Middle frontal gyrus (tissue), 1 donor: Measurements from ENCODE around the gene PLRG1.

Experiments
- DNase-seq: peaks from one replicate; pipeline ENCODE4 v3.0.0-alpha.2; 2015; ENCODE audit warnings: low spot score; ENCODE audit errors: extremely low spot score

PLRG1 gene

GRCh38 chr4:154574311-154574710 is 24.1 kb upstream of the PLRG1 start:
- DNase-seq: no peak

DNA sequence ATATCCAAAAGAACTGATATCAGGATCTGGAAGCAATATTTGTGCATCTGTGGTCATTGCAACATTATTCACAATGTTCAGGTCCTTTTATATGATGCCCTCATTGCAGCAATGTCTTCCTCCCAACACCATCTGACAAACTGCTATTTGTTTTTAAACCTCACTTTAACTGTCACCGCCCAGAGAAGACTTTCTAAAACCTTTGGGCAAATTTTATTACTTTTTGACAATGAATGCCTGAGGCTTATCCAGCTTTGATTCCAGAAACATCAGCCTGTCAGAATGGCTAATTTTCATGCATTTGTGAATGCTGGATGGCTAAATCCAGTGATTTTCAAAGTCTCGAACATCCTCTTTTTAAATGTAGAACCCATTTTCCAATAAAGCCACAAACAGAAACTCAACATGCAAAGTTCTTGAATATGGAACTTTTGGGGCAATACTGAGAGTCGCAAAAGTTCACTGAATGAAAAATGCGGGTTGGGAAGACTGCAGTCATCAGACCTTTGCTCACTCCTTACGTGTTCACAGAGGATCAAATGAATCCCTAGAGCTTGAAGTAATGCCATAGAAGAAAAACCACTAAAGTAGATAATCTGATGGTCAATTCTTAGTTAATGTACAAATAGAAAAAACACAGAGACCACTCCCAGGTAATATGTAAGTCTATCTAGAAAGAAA is 23.1 kb upstream of the PLRG1 start:
- no peak for DNase-seq

- no peak for DNase-seq
Measured at GRCh38 chr4:154569584-154569983, 19.4 kb upstream of the PLRG1 start.

DNA sequence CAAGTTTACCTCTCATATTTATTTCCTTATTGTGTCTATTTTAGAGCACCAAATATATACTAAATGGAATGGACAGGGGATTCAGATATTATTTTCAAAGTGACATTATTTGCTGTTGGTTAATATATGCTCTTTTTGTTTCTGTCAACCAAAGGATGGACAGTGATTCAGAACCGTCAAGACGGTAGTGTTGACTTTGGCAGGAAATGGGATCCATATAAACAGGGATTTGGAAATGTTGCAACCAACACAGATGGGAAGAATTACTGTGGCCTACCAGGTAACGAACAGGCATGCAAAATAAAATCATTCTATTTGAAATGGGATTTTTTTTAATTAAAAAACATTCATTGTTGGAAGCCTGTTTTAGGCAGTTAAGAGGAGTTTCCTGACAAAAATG is 18.8 kb upstream of the PLRG1 start:
- DNase-seq: no peak

DNA sequence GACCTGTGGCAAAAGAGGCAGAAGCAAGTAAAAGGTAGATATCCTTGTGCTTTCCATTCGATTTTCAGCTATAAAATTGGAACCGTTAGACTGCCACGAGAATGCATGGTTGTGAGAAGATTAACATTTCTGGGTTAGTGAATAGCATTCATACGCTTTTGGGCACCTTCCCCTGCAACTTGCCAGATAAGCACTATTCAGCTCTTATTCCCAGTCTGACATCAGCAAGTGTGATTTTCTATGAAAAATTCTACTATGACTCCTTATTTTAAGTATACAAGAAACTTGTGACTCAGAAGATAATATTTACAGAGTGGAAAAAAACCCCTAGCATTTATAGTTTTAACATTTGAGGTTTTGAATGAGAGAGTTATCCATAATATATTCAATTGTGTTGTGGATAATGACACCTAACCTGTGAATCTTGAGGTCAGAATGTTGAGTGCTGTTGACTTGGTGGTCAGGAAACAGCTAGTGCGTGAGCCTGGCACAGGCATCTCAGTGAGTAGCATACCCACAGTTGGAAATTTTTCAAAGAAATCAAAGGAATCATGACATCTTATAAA is 16.5 kb upstream of the PLRG1 start:
- DNase-seq: no peak

GRCh38 chr4:154565704-154566103 is 15.5 kb upstream of the PLRG1 start:
- no peak for DNase-seq

- no peak for DNase-seq
Measured at GRCh38 chr4:154564311-154564710, 14.1 kb upstream of the PLRG1 start.

DNA sequence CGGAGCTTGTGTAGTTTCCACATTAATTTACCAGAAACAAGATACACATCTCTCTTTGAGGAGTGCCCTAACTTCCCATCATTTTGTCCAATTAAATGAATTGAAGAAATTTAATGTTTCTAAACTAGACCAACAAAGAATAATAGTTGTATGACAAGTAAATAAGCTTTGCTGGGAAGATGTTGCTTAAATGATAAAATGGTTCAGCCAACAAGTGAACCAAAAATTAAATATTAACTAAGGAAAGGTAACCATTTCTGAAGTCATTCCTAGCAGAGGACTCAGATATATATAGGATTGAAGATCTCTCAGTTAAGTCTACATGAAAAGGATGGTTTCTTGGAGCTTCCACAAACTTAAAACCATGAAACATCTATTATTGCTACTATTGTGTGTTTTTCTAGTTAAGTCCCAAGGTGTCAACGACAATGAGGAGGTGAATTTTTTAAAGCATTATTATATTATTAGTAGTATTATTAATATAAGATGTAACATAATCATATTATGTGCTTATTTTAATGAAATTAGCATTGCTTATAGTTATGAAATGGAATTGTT is 12.6 kb upstream of the PLRG1 start, which contains the start of gene FGB:
Gene FGB, plus strand, starts transcription at position 315 of the 558 bp plus-strand sequence. Its CDS starts 8 bp downstream, at position 323.
- no peak for DNase-seq

GRCh38 chr4:154560824-154561231 is 10.6 kb upstream of the PLRG1 start:
- DNase-seq: no peak

DNA sequence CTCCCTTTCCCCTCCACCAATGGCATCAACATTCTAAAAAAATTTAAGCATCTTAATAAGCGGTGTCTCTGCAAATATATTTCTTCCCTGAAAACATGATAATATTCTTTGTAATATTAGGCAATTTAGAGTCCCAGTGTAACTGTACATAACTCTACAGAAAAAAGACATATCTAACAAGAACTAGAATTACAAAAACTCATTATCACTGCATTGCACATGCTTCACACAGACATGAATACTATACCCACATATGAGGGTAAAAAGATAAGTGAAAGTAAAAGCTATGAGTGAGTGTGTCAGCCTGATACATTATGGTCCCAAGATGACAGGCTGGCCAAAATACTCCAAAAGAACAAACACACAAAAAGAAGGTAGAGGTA is 10.2 kb upstream of the PLRG1 start:
- no peak for DNase-seq

DNA sequence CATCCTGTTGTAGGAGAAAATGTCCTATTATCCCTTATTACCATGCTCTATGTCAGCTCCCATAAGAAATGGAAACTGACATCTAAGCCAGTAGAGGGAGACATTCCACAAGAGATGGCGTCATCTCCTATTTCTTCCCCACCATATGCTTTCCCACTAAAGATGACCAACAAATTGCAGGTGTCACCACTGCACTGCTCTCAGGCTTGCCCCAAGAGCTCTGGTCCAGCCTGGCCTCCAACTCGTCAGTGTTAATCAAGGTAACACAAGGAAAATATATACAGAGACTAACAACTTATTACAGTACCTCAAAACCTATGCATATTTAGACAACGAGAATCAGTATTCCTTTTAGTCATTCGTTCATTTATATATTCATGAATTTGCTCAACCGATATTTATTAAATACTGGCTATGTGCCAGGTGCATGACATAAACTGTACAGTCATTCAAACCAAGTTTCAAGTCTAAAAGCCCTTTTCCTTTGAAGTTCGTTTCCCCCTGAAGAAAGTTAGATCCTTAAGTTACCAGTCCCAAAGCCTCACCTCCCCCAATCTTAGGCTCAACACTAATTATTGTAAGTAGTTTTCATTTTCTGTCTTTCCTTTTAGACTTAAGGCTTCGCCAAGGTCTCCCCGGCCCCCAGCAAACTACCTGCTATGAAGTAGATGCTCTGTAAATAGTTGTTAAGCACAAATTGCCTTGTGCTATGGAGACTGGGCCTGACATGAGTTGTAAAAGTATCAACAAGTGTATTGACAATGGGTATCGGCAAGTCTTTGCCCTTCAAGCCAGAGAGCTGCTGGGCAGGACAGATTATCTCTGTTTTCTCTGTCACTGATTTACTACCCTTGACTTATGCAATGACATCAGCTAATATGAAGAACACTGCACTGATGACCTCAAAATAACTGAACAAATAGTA is 9.6 kb upstream of the PLRG1 start:
- DNase-seq: no peak

DNA sequence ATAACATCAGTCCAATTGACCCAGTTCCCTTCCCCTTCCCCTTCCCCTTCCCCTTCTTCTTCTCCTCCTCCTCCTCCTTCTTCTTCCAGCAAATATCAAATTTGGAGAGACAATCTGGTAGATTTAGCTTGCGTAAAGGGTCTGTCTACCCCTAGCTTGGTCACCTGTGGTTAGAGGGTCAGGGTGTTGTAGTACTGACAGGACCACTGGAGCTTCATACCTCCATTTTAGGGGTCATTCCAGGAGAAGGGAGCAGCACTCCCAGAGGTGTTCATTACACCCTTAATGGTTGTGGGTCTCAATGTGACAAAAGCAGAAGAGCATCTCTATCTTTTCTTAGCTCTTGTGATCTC is 8.9 kb upstream of the PLRG1 start:
- DNase-seq: no peak

DNA sequence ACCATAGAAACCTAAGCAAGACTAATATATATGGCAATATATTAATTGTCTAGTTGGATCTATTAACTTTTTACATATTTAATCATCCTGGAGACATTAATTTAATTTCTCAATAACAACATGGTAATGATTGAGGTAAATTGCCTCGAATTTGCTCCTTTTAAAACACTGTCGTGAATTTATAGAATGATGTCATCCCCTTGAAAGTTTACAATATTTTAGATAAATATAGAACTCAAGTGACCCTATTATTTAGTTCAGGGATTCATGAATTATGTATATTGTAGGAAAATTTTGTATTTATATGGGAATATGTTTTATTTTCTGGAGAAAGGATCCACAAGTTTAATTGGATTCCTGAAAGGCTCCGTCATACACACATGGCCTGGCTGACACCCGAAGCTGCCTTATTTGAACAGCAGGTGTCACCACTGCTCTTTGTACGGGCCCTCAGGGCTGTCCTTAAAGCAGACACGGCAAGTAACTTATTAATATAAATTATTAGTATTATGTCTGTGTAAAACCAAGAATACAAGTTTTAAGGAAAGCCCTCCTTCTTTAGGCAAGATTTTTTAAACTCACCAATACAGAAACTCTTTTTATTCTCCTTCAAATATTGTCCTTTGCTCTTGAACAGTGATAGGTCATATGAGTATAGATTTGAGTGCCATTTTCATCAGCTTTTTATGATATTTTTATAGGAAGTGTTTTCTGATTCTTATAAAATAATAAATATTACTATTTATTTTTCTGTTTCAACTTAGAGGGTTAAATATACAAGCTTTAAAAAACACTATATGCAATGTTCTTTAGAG is 1.9 kb upstream of the PLRG1 start:
- DNase-seq: peak; percentile 69

DNA sequence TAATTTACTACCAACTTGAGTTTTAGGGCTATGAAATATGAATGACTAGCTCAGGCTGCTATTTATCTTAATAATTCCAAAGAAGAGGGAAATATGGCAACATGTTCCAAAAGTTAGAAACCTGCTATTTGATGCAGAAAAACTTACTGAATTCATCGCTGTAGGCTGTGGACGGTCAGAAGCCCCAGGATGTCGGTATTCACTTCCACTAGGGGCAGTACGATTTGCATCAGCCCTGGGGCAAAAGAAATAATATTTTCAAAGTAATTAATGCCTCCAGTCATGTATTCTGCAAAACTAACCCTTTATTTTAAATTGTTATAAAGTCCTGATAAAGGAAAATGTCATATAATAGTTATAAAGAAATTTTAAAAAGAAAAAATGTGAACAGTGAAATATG is 4.5 kb downstream of the PLRG1 start:
- DNase-seq: no peak

DNA sequence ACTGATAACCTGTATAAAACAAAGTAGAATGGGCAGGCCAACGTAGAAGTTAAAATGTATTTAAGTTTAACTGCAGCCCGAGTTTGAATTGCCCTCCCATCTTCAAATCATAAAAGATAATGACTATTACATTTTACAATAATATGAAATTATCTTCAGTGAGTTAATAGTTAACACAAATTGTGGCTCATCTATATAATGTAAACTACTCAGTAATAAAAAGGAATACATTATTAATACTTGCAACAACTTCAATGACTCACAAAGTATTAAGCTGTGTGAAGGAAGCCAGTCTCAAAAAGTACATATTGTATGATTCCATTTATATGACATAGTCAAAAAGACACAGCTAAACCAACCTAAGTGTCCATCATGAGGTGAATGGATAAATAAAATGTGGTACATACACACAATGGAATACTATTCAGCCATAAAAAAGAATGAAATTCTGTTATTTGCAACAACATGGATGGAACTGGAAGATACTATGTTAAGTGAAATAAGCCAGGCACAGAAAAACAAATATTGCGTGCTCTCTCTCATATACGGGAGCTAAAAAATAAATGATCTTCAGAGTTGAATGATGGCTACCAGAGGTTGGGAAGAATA is 7.8 kb downstream of the PLRG1 start:
- DNase-seq: no peak

DNA sequence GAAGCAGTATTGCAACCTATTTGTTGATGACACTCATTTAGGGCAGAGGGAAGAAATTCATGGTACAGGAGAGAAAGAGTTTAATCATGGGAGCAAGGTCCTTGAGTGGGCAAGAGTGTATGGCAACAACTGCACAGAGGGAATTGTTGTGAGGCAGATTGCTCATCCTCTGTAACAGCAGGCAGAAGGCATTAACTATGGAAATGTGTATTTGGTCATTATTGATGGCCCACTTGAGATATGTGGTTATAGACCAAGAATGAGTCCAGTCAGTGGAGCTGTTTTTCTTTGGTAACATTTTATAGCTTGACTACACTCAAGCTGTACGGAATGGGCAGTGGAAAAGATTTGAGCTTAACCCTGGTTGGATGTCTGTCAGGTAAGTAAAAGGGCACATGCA is 15.9 kb downstream of the PLRG1 start:
- no peak for DNase-seq

- DNase-seq: no peak
Measured at GRCh38 chr4:154529728-154530519, 20.3 kb downstream of the PLRG1 start.

DNA sequence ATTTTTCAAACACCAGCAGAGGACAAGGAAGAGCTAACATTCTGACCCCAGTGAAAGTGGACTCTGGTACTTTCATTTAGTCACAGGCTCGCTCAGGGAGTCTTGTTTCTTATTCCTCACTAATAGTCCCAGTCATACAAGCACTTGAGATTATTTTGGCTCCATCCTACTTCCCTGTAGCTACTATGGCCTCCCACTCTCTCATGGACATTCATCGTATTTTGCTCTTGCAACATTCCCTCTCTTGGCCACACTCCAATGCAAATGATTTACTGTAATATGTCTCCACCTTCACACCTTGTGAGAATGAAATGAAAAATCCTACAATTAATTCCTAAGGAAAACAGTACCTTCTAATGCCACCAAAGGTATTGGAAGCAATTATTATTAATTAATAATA is 21.3 kb downstream of the PLRG1 start:
- DNase-seq: no peak

DNA sequence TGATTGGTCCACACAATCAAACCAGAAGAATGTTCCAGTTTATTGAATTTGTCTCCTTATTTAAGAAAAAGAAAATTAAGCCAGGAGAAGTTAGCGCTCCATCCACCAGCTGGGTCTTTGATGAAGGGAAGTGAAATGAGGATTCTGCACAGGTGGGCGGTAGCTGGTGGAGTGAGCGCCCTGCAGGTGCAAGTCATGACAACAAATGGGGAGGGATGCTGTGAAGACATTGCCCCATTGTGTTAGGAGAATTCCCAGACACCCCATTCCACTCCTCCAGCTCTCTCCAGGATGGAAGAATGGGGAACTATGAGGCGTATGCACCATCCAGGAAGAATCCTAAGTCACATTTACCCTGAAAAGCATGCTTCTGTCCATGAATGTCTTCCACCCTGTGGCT is 22.9 kb downstream of the PLRG1 start:
- DNase-seq: no peak

DNA sequence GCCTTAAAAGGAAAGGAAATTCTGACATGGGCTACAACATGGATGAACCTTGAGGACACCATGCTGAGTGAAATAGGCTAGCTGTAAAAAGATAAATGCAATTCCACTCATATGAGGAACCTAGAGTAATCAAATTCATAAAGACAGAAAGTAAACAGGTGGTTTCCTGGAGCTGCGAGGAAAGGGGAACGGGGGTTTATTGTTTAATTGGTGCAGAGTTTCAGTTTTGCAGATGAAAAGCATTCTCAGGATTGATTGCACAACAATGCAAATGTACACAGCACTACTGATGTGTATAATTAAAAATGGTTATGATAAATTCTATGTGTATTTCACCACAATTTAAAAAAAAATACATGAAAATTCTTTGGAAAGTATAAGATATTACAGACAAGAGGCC is 24.0 kb downstream of the PLRG1 start:
- DNase-seq: no peak
